ENCODE data around the gene GRAP2.

DNA sequence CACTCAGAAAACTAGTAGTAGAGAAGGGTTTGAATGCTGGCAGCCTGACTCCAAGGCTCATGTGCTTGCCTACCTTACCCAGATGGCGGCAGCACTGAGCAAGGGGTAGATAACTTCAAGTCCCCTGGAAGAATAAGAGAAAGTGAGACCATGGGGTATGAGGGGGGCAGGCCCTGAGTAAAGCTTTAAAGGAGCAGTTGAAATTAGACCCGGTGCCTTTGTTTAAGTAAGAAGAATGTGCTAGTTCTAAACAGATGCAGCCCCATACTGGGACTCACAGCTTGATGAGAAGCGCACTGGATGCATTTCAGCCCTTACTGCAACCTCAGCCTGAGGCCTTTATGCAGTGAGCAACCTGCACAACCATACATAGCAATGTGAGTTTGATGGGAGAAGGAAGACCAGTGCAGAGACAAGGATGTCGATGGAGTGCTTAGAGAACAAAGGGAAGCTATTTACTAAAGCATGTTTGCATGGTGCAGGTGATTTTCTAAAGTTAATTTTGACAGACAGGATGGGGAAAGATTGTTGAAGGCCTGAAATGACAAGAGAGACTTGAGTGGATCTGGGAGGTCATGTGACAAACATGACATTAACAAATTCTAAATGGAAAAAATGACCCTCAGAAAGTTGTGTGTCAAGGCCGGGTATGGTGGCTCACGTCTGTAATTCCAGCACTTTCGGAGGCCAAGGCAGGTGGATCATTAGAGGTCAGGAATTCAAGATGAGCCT lies 32.2 kb downstream of the GRAP2 start:
- TF ChIP-seq, protein P1, sequence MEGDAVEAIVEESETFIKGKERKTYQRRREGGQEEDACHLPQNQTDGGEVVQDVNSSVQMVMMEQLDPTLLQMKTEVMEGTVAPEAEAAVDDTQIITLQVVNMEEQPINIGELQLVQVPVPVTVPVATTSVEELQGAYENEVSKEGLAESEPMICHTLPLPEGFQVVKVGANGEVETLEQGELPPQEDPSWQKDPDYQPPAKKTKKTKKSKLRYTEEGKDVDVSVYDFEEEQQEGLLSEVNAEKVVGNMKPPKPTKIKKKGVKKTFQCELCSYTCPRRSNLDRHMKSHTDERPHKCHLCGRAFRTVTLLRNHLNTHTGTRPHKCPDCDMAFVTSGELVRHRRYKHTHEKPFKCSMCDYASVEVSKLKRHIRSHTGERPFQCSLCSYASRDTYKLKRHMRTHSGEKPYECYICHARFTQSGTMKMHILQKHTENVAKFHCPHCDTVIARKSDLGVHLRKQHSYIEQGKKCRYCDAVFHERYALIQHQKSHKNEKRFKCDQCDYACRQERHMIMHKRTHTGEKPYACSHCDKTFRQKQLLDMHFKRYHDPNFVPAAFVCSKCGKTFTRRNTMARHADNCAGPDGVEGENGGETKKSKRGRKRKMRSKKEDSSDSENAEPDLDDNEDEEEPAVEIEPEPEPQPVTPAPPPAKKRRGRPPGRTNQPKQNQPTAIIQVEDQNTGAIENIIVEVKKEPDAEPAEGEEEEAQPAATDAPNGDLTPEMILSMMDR (IDR thresholded peaks at IDR 0.05), result peak in 1 of 4 experiments; percentile 22
- no peak for TF ChIP-seq POLR2AphosphoS5 (IDR thresholded peaks at IDR 0.05)
- no peak for TF ChIP-seq POLR2A (IDR thresholded peaks at IDR 0.05)
- TF ChIP-seq EP300 (IDR thresholded peaks at IDR 0.05), result no peak

Data from gastroesophageal sphincter (tissue), 3 donors.